H9 (cell line): ENCODE data around the gene PFDN4. TPM values are rescaled to one million over a fixed set of nuclear protein-coding genes. Genes with fewer than 3 reads are reported as not detected.

Experiments used
- DNase-seq: peaks from one replicate; pipeline ENCODE4 v3.0.0-alpha.2; 2017
- H2AFZ ChIP-seq: one replicate; pipeline ENCODE4 v1.6.1; 2013; ENCODE audit warnings: mild to moderate bottlenecking, low read length, control low read depth, moderate library complexity
- H2AK5ac ChIP-seq: 2 replicates; pipeline ENCODE4 v1.6.1; 2013; ENCODE audit warnings: low read length, control low read depth, mixed read lengths; ENCODE audit not compliant: insufficient read length
- H2BK120ac ChIP-seq: one replicate; pipeline ENCODE4 v1.6.1; 2013; ENCODE audit warnings: low read depth, mild to moderate bottlenecking, low read length, control low read depth, inconsistent platforms; ENCODE audit not compliant: poor library complexity, severe bottlenecking
- H2BK12ac ChIP-seq: 2 replicates; pipeline ENCODE4 v1.6.1; 2013; ENCODE audit warnings: low read length, control low read depth, mixed read lengths, low read depth; ENCODE audit not compliant: insufficient read length
- H2BK15ac ChIP-seq: 2 replicates; pipeline ENCODE4 v1.6.1; 2013; ENCODE audit warnings: low read depth, low read length, control low read depth
- H2BK20ac ChIP-seq: one replicate; pipeline ENCODE4 v1.6.1; 2013; ENCODE audit warnings: low read depth, mild to moderate bottlenecking, low read length, control low read depth, inconsistent platforms; ENCODE audit not compliant: poor library complexity, severe bottlenecking
- H2BK5ac ChIP-seq: 2 replicates; pipeline ENCODE4 v1.6.1; 2013; ENCODE audit warnings: low read length, control low read depth, mixed read lengths; ENCODE audit not compliant: insufficient read length
- H3K14ac ChIP-seq: 2 replicates; pipeline ENCODE4 v1.6.1; 2013; ENCODE audit warnings: low read length, control low read depth; ENCODE audit not compliant: insufficient read depth
- H3K18ac ChIP-seq: 2 replicates; pipeline ENCODE4 v1.6.1; 2013; ENCODE audit warnings: low read depth, mild to moderate bottlenecking, mixed read lengths, low read length, control low read depth; ENCODE audit not compliant: insufficient read length
- H3K23ac ChIP-seq: 2 replicates; pipeline ENCODE4 v1.6.1; 2013; ENCODE audit warnings: low read length, control low read depth, mixed read lengths, low read depth; ENCODE audit not compliant: insufficient read length
- H3K23me2 ChIP-seq: 2 replicates; pipeline ENCODE4 v1.6.1; 2013; ENCODE audit warnings: low read depth, mild to moderate bottlenecking, mixed read lengths, low read length, control low read depth; ENCODE audit not compliant: insufficient read length, poor library complexity, severe bottlenecking
- H3K27ac ChIP-seq: 2 replicates; pipeline ENCODE4 v1.5.1; 2013; ENCODE audit warnings: low read length, control low read depth, mixed read lengths, low read depth; ENCODE audit not compliant: insufficient read length
- H3K27me3 ChIP-seq: 2 replicates; pipeline ENCODE4 v1.6.1; 2013; ENCODE audit warnings: low read length, control low read depth, inconsistent platforms; ENCODE audit not compliant: insufficient read depth
- H3K4ac ChIP-seq: 2 replicates; pipeline ENCODE4 v1.6.1; 2013; ENCODE audit warnings: low read depth, mild to moderate bottlenecking, control low read depth, inconsistent platforms, low read length, moderate library complexity
- H3K4me1 ChIP-seq: 2 replicates; pipeline ENCODE4 v1.6.1; 2013; ENCODE audit warnings: low read length, control low read depth, inconsistent platforms; ENCODE audit not compliant: insufficient read depth
- H3K4me2 ChIP-seq: 2 replicates; pipeline ENCODE4 v1.6.1; 2013; ENCODE audit warnings: low read length, control low read depth, mixed read lengths; ENCODE audit not compliant: insufficient read length, insufficient read depth
- H3K56ac ChIP-seq: 2 replicates; pipeline ENCODE4 v1.6.1; 2013; ENCODE audit warnings: low read depth, mild to moderate bottlenecking, mixed read lengths, low read length, control low read depth; ENCODE audit not compliant: insufficient read length
- H3K79me1 ChIP-seq: 2 replicates; pipeline ENCODE4 v1.6.1; 2013; ENCODE audit warnings: low read depth, mild to moderate bottlenecking, moderate library complexity, low read length, control low read depth, inconsistent platforms; ENCODE audit not compliant: insufficient read depth, poor library complexity, severe bottlenecking
- H3K79me2 ChIP-seq: 2 replicates; pipeline ENCODE4 v1.6.1; 2013; ENCODE audit warnings: low read length, control low read depth, inconsistent platforms; ENCODE audit not compliant: insufficient read depth
- H3K9ac ChIP-seq: 2 replicates; pipeline ENCODE4 v1.6.1; 2013; ENCODE audit warnings: low read length, control low read depth, mixed read lengths; ENCODE audit not compliant: insufficient read length; ENCODE audit errors: extremely low read depth
- H3K9me3 ChIP-seq: one replicate; pipeline ENCODE4 v1.6.1; 2013; ENCODE audit warnings: low read depth, low read length, inconsistent platforms; ENCODE audit not compliant: control insufficient read depth
- H3T11ph ChIP-seq: one replicate; pipeline ENCODE4 v1.6.1; 2013; ENCODE audit warnings: mild to moderate bottlenecking, low read length, control low read depth, inconsistent platforms
- H4K20me1 ChIP-seq: one replicate; pipeline ENCODE4 v1.6.1; 2013; ENCODE audit not compliant: control insufficient read depth, insufficient read length, insufficient read depth
- H4K5ac ChIP-seq: 2 replicates; pipeline ENCODE4 v1.6.1; 2013; ENCODE audit warnings: low read depth, mild to moderate bottlenecking, mixed read lengths, low read length, control low read depth; ENCODE audit not compliant: insufficient read length
- H4K8ac ChIP-seq: replicated peaks from 2 replicates; pipeline ENCODE4 v1.6.1; 2013; ENCODE audit warnings: low read length, control low read depth, mixed read lengths, low read depth; ENCODE audit not compliant: insufficient read length
- H4K91ac ChIP-seq: 2 replicates; pipeline ENCODE4 v1.6.1; 2013; ENCODE audit warnings: low read depth, mild to moderate bottlenecking, moderate library complexity, mixed read lengths, low read length, control low read depth; ENCODE audit not compliant: insufficient read length
- H3K27ac Mint-ChIP-seq, 3 experiments: 2 replicates in 2 of 3; 3 replicates in 1 of 3; pipeline ENCODE4 v1.8.0; 2020 to 2021; ENCODE audit warnings: mixed read lengths in 3 of 3, mild to moderate bottlenecking in 1 of 3, moderate library complexity in 1 of 3
- H3K27me3 Mint-ChIP-seq: 2 replicates; pipeline ENCODE4 v1.8.0; 2021; ENCODE audit warnings: low read depth, mild to moderate bottlenecking, moderate library complexity, mixed read lengths
- H3K36me3 Mint-ChIP-seq, 3 experiments: 2 replicates in 2 of 3; 3 replicates in 1 of 3; pipeline ENCODE4 v1.8.0; 2020 to 2021; ENCODE audit warnings: low read depth in 3 of 3, mixed read lengths in 3 of 3; ENCODE audit not compliant: insufficient read depth in 1 of 3
- H3K4me1 Mint-ChIP-seq, 2 experiments: 2 replicates each; pipeline ENCODE4 v1.8.0; 2020; ENCODE audit warnings: mixed read lengths in 2 of 2
- H3K4me3 Mint-ChIP-seq, 2 experiments: 2 replicates in 1 of 2; 3 replicates in 1 of 2; pipeline ENCODE4 v1.8.0; 2020 to 2021; ENCODE audit warnings: mild to moderate bottlenecking in 2 of 2, mixed read lengths in 2 of 2, moderate library complexity in 1 of 2
- H3K9me3 Mint-ChIP-seq, 2 experiments: 2 replicates in 1 of 2; 3 replicates in 1 of 2; pipeline ENCODE4 v1.8.0; 2020; ENCODE audit warnings: mild to moderate bottlenecking in 2 of 2, mixed read lengths in 2 of 2, moderate library complexity in 1 of 2
- WGBS: extraction: QIAGEN DNeasy Blood & Tissue Kit; methylation state at CpG from one replicate; pipeline ENCODE4 v1.1.7; 2013; ENCODE audit warnings: missing lambda C conversion rate, low lambda C conversion rate, mixed read lengths; ENCODE audit not compliant: insufficient read length; ENCODE audit errors: extremely low coverage; 5-methylcytosine and 5-hydroxymethylcytosine counted together
- total RNA-seq: library from RNA; stranded (reverse); gene quantifications from 2 replicates; pipeline ENCODE4 v1.2.1, GENCODE V29; 2021
- TF ChIP-seq, protein P1 (sequence below): fragments of 200-600 bp; sonication (generic); conservative IDR thresholded peaks from 3 replicates; pipeline ENCODE4 v1.8.0; 2021; ENCODE audit warnings: antibody characterized with exemption, mild to moderate bottlenecking

Gene PFDN4
- total RNA-seq, 1 experiment from 2014 or later, result 73.6 TPM

DNA sequence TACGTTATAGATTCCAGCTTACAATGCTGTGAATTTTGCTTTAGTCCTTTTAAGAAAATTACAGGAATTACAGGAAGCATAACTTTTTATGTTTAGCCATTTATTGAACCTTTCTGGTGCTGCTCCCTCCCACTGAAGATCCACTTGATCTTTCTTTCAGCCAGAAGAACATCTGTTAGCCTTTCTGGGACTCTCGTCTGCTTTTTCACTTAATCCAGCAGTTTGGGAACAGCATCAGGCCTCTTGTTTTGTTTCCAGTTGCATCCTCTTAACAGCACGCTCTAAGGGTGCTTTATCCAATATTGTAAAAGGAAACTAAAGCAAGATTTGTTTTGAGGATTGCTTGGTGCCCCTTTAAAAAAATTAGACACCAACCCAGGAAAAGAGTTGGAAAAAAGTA, 23.8 kb upstream of the PFDN4 start:
- H3K4me1 ChIP-seq, result no peaks in the 10 kb centered on the region
- no peaks in the 10 kb centered on the region for H4K20me1 ChIP-seq
- DNase-seq, result no peak
- no peaks in the 10 kb centered on the region for H3K9me3 ChIP-seq
- H4K91ac ChIP-seq, result no peak overlapping the region
- no peak overlapping the region for H3K27ac Mint-ChIP-seq
- H3K27ac ChIP-seq, result no peak overlapping the region
- H4K8ac ChIP-seq, result no peak overlapping the region
- no peaks in the 10 kb centered on the region for H3K27me3 Mint-ChIP-seq
- no peaks in the 10 kb centered on the region for H3K23me2 ChIP-seq
- H3K79me1 ChIP-seq, result no peaks in the 10 kb centered on the region
- no CpG with 5 or more reads among the region's 3 CpGs for WGBS
- no peak overlapping the region for H3K14ac ChIP-seq
- H3T11ph ChIP-seq, result no peak overlapping the region
- no peak overlapping the region for H3K56ac ChIP-seq
- no peak overlapping the region for H3K4me3 Mint-ChIP-seq
- H3K4me2 ChIP-seq, result no peak overlapping the region
- no peak overlapping the region for H2BK12ac ChIP-seq
- H3K27me3 ChIP-seq, result no peaks in the 10 kb centered on the region
- H3K4ac ChIP-seq, result no peak overlapping the region
- H3K36me3 Mint-ChIP-seq, result no peaks in the 10 kb centered on the region
- no peak overlapping the region for H3K18ac ChIP-seq
- no peaks in the 10 kb centered on the region for H3K79me2 ChIP-seq
- H2BK20ac ChIP-seq, result no peak overlapping the region
- no peak overlapping the region for H2BK15ac ChIP-seq
- H2BK120ac ChIP-seq, result no peak overlapping the region
- H3K9me3 Mint-ChIP-seq, result no peaks in the 10 kb centered on the region
- TF ChIP-seq, protein P1, sequence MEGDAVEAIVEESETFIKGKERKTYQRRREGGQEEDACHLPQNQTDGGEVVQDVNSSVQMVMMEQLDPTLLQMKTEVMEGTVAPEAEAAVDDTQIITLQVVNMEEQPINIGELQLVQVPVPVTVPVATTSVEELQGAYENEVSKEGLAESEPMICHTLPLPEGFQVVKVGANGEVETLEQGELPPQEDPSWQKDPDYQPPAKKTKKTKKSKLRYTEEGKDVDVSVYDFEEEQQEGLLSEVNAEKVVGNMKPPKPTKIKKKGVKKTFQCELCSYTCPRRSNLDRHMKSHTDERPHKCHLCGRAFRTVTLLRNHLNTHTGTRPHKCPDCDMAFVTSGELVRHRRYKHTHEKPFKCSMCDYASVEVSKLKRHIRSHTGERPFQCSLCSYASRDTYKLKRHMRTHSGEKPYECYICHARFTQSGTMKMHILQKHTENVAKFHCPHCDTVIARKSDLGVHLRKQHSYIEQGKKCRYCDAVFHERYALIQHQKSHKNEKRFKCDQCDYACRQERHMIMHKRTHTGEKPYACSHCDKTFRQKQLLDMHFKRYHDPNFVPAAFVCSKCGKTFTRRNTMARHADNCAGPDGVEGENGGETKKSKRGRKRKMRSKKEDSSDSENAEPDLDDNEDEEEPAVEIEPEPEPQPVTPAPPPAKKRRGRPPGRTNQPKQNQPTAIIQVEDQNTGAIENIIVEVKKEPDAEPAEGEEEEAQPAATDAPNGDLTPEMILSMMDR, result no peak
- H3K23ac ChIP-seq, result no peak overlapping the region
- H2AK5ac ChIP-seq, result no peak overlapping the region
- no peaks in the 10 kb centered on the region for H3K4me1 Mint-ChIP-seq
- H2AFZ ChIP-seq, result no peak overlapping the region
- no peak overlapping the region for H4K5ac ChIP-seq
- no peak overlapping the region for H2BK5ac ChIP-seq
- H3K9ac ChIP-seq, result no peak overlapping the region
